ENCODE measurements around the gene C11orf91.

DNA sequence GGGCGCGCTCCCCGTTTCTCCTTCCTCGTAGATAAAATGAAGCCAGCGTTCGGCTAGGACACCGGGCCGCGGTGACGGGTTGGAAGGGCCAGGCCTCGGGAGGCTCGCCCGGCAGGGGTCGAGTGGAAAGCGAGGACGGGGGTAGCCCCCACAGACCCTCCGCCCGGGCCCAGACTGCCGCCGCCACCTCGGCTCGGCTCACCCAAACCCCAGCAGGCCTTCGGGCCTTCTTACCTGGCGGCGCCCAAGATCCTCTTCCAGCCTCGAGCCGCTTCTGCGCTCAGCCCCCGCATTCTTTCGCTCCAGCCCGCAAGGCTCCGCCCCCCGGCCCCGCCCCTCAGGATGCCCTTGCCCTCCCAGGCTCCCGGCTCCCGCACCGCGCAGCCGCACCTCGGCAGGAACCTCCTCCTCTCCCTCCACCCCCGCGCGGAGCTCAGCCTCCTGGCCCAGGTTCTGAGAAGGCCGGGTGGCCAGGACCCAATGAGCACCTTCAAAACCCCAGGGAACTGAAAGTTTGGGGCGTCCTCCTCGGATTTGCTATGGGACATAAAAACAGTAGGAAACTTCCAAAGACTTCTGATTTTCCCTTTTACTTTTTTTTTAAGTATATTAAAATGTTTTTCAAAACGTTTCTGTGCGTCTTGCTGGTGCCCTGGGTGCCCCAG, 35.7 kb upstream of the C11orf91 start, which contains the start of gene CD59:
- TF ChIP-seq, protein P1, sequence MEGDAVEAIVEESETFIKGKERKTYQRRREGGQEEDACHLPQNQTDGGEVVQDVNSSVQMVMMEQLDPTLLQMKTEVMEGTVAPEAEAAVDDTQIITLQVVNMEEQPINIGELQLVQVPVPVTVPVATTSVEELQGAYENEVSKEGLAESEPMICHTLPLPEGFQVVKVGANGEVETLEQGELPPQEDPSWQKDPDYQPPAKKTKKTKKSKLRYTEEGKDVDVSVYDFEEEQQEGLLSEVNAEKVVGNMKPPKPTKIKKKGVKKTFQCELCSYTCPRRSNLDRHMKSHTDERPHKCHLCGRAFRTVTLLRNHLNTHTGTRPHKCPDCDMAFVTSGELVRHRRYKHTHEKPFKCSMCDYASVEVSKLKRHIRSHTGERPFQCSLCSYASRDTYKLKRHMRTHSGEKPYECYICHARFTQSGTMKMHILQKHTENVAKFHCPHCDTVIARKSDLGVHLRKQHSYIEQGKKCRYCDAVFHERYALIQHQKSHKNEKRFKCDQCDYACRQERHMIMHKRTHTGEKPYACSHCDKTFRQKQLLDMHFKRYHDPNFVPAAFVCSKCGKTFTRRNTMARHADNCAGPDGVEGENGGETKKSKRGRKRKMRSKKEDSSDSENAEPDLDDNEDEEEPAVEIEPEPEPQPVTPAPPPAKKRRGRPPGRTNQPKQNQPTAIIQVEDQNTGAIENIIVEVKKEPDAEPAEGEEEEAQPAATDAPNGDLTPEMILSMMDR (IDR thresholded peaks at IDR 0.05) = no peak
- TF ChIP-seq SIN3A (IDR thresholded peaks at IDR 0.05; ENCODE audit: borderline replicate concordance, insufficient read depth, low read depth, low read length) (no peak), REST (IDR thresholded peaks at IDR 0.05; ENCODE audit: insufficient read depth in 1 of 2, low read depth in 2 of 2, low read length in 1 of 2) (no peak)
